AG20443 (cell line): ENCODE measurements around the gene LRP1B.
"Not testable (repeated sequence)": the region's sequence is repeated elsewhere in the genome, so short reads cannot be mapped to it uniquely, and the experiment has no call there.

Experiments
- DNase-seq: peaks from one replicate; pipeline ENCODE4 v3.0.0; 2012; ENCODE audit warnings: low spot score, mixed read lengths

Gene LRP1B

GRCh38 chr2:140683658-140684057 lies 1447.2 kb downstream of the LRP1B start:
- DNase-seq: no peak

GRCh38 chr2:140680862-140681261 lies 1450.0 kb downstream of the LRP1B start:
- no peak for DNase-seq

DNA sequence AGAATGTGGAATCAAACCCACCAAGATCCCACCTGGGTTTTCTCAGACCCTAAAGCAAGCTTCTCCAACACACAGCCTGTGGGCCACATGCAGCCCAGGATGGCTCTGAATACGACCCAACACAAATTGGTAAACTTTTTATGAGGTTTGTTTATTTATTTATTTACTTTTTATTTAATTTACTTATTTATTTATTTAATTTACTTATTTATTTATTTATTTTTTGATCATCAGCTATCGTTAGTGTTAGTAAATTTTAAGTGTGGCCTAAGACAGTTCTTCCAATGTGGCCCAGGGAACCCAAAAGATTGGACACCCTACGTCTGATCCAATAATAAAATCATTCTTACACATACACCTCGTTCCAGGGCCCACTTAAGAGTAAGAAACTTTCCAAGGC lies 1451.1 kb downstream of the LRP1B start:
- DNase-seq: no peak

DNA sequence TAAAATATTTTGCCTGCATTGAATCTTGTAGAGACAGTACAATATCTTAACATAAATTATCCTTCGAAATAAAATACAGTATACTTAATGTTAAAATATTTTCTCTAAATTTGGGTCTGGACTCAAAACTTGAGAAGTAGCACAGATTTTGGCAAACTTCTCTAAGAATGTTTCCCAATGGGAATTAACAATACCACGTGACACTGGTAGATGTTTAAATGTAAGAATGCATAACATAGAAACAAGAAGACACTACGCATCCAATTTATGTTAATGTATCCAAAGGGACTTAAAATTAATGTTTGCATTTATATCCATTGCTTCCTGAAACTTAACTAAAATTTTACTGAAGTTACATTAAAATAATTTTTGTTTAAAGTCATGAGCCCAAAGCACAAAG lies 1460.9 kb downstream of the LRP1B start:
- DNase-seq: no peak

- DNase-seq: no peak
Observed at GRCh38 chr2:140667203-140667602, 1463.6 kb downstream of the LRP1B start.

GRCh38 chr2:140662504-140662903 lies 1468.3 kb downstream of the LRP1B start:
- DNase-seq: no peak

GRCh38 chr2:140658760-140659692 lies 1471.8 kb downstream of the LRP1B start:
- no peak for DNase-seq

GRCh38 chr2:140657657-140658056 lies 1473.2 kb downstream of the LRP1B start:
- no peak for DNase-seq

DNA sequence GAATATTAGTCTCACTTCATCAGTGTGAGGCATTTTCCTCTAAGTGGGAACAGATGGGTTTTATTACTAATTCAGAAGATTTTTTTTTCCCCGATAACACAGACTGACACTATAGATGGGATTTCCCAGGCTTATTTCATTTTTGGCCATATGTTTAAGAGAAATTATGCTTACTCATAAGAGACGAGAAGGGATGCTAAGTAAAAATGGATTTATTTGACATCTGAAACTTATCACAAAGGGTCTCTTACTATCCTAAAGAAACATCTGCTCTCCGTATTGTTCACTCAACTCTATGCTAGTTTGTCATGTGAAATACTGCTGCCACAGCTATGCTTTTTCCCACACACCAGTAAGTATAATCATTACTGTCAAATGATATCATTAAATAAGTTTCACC lies 1476.3 kb downstream of the LRP1B start:
- no peak for DNase-seq

GRCh38 chr2:140650825-140651224 lies 1480.0 kb downstream of the LRP1B start:
- DNase-seq: no peak

DNA sequence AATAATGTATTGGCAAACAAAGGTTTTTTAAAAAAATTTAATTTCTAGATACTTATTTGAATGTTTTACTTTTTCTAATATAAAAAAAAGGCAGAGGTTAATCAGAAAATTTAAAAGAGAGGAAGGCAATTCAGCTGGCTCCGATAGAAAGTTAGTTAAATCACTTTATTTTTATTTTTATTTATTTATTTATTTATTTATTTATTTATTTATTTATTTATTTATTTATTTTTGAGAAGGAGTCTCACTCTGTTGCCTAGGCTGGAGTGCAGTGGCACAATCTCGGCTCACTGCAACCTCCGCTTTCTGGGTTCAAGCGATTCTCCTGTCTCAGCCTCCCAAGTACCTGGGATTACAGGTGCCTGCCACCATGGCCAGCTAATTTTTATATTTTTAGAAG lies 1480.7 kb downstream of the LRP1B start:
- not testable (repeated sequence) for DNase-seq

DNA sequence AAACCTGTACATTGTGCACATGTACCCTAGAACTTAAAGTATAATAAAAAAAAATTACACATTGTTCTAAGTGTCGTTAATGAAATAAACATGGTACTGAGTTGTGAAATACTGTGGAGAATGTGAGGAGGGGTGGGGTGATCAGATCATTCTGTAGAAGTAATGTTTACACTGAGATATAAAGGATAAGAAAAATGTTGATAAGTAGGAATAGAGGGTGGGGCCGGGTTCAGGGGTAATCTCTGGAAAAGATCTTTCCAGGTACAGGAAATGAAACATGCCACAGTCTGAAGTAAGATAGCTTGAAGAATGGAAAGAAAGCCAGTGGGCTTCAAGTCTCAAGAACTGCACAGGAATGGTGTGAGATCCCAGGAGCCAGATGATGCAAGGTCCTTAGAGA lies 1482.4 kb downstream of the LRP1B start:
- no peak for DNase-seq

DNA sequence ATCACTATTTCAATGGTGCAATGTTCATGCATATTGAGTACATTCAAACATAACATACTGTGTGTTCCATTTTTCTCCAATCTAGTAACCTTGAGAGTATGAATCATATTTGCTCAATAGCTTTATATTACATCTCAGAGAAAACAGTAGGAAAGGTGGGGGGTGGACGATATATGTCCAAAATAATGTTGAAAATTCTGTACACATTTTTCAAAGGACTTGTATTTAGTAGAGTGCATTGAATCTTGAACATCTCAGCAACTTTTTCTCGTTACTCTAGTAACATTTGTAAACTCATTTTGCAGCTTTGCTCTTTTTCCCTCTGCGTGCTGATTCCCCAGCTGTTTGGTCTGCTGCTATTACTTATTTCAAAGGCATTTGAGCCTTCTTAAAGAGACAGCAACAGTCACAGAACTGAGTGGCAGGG lies 1487.0 kb downstream of the LRP1B start:
- DNase-seq: peak; percentile 14

DNA sequence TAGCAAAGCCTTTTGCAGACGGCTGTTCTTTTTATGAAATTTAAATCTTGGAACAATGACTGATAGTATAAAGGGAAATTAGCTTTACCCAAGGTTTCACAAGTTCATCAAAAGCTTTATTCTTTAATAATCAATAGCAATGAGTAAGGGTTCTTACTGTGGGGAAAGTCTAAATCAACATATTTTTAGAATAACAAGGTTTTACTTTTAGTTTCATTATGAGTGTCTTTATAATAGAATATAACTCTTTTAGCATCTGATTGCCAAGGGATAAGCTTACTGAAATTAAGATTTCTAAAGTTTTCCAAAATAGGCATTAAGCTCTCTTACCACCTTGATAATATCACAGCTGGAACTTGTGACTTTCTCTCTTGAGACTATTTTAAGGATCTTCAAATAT lies 1489.7 kb downstream of the LRP1B start:
- DNase-seq: no peak

DNA sequence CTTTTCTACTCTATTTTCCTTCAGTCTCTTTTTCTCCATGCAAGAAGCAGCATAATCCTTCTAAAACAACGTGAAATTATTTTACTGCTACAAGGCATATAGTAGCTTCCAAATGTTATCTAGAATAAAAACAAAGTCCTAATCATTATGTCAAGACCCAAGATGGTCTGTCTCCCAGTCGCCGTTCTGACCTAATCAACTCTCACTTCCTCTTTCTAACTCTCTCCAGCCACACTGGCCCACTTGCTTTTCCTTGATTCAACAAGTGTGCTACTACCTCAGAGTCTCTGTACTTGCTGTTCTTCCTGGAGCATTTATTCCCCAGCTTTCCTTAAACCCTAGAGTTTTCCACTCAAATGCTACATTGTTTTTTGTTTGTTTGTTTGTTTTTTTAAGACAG lies 1491.2 kb downstream of the LRP1B start:
- no peak for DNase-seq

- no peak for DNase-seq
Observed at GRCh38 chr2:140630557-140630956, 1500.3 kb downstream of the LRP1B start.

- no peak for DNase-seq
Observed at GRCh38 chr2:140627885-140628284, 1502.9 kb downstream of the LRP1B start.

DNA sequence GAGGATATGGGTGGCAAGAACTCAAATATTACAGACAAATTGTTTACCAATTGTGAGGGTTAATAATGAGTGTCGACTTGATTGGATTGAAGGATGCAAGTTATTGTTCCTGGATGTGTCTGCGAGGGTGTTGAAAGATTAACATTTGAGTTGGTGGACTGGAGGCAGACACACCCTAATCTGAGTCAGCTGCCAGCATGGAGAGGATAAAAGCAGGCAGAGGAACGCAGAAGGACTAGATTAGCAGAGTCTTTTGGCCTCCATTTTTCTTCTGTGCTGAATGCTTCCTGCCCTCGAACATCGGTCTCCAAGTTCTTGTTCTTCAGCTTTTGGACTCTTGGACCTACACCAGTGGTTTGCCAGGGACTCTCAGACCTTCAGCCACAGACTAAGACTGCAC lies 1503.7 kb downstream of the LRP1B start:
- DNase-seq: no peak

GRCh38 chr2:140624200-140624599 lies 1506.6 kb downstream of the LRP1B start:
- DNase-seq: no peak

GRCh38 chr2:140621583-140622362 lies 1509.0 kb downstream of the LRP1B start:
- DNase-seq: no peak

DNA sequence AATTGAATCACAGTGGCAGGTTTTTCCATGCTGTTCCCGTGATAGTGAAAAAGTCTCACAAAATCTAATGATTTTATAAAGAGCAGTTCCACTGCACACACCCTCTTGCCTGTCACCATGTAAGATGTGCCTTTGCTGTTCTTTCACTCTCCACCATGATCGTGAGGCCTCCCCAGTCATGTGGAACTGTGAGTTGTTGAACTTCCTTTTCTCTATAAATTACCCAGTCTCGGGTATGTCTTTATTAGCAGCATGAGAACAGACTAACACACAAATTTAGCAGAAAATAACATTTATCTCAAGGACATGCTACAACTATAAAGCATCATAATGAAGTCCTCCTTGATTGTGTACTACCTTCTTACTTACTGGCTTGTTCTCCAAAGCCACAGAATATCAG lies 1526.0 kb downstream of the LRP1B start:
- no peak for DNase-seq

DNA sequence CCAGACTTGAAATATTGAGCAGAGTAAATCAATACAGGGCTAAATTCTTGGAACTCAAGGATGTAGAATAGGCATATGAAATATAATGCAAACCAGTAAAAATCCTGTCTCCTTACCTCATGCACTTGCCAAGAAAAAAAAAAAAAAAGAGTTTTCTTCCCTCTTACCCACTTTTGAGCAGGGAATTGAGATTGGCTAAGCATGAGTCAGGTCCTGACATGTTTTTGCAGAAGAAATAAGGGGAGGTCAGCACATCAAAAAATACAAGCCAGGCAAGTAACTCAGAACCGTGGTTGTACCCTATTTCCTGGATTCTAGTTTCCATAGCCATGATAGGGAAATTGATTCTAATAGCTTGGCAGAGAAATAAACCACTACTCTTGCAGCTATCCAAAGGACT lies 1526.7 kb downstream of the LRP1B start:
- no peak for DNase-seq

DNA sequence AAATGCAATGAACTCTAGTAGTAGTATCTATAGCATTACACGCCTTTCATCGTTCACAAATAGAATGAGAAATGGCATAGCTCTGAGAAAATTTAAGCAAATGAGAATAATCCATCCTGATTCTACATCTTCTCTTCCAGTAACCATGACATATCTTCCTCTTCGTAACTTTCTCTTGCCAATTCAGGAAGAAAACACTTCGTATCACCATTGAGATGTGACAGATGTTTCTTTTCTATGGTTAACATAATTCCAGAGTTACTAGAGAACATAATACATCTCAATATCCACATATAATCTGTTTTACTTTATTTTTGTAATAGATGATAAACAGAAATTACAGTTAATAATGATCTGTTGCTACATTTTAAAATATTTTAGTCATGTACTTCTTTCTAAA lies 1527.4 kb downstream of the LRP1B start:
- no peak for DNase-seq
